Stimulated activated CD4-positive, alpha-beta T cell treated with anti-CD3 and anti-CD28 coated beads, Interleukin-15, amount 100 ng/mL, for 1 hour (primary cell): ENCODE measurements around the gene STEAP4.
"Not testable (repeated sequence)": the region's sequence is repeated elsewhere in the genome, so short reads cannot be mapped to it uniquely, and the experiment has no call there.

Experiments
- DNase-seq, 2 donors: peaks; one replicate each; pipeline ENCODE4 v3.0.0-alpha.2; 2020; ENCODE audit warnings: low read depth in 1 of 2, low spot score in 1 of 2

STEAP4 gene

GRCh38 chr7:88314061-88314491 is 7.4 kb upstream of the STEAP4 start:
- no peak for DNase-seq

DNA sequence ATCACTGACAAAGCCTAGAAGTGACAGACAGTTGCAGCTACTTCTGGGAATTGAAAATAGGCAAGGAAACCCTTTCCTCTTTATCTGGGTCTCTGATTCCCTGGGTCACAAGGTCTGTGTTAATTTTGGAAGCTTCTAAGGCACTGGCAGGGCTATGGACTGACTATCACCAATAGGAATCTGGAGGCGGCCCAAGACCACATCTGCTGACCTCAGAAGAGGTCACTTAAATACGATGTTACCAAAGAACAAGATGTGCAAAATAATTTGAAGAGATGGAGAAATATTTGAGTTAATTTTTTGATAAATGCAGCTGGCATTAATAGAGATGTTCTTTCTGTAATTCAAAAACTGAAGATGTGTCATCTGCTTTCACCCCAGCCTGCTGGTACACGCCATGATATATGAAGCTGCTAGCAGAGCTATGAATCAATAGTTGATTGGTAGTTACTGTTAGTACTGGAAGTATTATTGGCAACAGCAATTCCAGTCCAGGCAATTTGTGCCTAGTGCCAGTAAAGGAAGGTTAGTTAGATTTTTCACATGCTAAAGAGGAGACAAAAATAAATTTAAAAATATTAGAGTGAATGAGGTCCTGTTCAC is 5.5 kb upstream of the STEAP4 start:
- no peak for DNase-seq

GRCh38 chr7:88311675-88312036 is 5.0 kb upstream of the STEAP4 start:
- DNase-seq: no peak

- no peak for DNase-seq
These were observed 4.4 kb upstream of the STEAP4 start for GRCh38 chr7:88310956-88311674.

- DNase-seq: no peak
These were observed 3.1 kb upstream of the STEAP4 start for GRCh38 chr7:88309819-88310218.

GRCh38 chr7:88307823-88308222 is 1.1 kb upstream of the STEAP4 start:
- no peak for DNase-seq

- DNase-seq: no peak
These were observed 718 bp upstream of the STEAP4 start for GRCh38 chr7:88307412-88307811.

- no peak for DNase-seq
These were observed 1.6 kb downstream of the STEAP4 start for GRCh38 chr7:88305044-88305443.

DNA sequence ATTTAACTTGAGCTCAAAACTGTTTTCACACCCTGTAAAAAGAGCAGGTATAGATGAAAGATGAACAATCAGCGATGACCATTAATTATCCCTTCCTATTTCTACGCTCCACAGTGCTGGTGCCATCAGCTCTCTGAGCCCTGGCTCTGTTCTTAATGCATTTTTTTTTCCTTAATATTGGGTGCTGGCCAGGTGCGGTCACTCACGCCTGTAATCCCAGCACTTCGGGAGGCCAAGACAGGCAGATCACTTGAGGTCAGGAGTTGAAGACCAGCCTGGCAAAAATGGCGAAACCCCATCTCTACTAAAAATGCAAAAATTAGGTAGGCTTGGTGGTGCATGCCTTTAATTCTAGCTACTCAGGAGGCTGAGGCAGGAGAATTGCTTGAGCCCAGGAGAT is 4.2 kb downstream of the STEAP4 start:
- DNase-seq: no peak

GRCh38 chr7:88301924-88302323 is 4.8 kb downstream of the STEAP4 start:
- DNase-seq: no peak

GRCh38 chr7:88300401-88300945 is 6.2 kb downstream of the STEAP4 start:
- DNase-seq: no peak

DNA sequence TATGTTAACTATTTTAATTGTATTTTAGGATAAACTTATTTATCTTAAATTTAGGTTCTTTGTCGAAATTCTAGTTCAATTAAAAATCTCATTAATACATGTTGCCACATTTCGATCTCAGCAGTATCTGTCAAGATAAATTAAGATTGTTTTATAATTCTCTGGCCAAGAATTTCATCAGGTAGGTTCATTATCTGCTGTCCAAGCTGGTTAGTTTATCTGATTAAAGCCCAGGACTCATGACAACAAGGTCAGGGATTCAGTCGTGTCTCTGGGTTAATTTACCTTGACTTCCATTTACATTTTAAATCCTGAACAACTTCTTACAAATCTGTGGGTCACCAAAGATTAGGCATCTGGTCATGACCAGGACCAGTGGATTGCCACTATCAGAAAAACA is 7.6 kb downstream of the STEAP4 start:
- DNase-seq: no peak

GRCh38 chr7:88293866-88294265 is 12.8 kb downstream of the STEAP4 start:
- DNase-seq: no peak

DNA sequence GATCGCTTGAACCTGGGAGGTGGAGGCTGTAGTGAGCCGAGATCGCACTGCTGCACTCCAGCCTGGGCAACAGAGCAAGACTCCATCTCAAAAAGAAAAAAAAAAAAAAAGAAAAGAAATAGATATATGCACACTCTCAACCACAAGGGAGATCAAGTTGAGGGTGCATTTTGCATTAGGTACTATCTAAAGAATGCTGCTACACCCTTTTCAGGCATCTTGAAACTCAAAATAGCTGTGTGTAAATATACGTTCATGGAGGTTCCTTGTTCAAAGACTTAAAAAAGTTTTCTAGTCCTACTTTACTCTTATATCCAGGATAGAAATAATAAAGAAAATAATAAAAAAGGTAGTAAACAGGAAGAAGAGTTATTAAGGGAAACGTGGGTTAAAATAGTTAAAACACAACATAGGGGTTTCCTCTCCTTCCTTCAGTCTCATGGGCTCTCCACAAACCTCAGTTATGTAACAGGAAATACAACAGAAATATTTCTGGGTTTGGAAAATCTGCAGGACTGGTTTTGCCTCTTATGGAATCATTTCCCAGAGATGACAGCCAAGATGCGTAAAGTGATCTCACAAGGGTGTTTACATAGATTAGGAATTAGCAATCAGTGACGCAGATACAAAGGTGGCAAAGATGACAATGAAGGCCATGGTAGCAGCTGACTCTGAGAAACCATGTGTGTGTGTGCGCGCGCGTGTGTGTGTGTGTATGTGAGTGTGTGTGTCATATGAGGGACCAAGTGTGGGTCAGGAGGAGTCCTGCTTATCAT is 15.1 kb downstream of the STEAP4 start:
- no peak for DNase-seq

DNA sequence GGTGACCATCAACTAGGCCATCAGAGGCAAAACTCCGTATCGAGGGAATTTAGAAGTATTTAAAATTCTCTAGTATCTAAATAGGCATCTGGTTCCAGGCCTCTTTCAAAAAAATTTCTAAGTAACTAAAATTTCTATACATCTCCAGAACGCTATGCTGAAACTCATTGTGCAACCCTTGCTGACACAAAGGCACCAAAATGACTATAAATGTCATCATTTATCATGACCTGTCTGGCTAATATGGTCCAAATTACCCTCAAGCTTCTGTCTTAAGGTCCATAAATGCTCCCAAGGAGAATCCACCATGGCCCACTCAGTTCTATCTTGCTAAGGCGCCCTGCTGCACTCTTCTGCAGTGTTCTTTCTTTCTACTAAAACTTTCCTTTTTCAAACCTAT is 16.2 kb downstream of the STEAP4 start:
- no peak for DNase-seq

DNA sequence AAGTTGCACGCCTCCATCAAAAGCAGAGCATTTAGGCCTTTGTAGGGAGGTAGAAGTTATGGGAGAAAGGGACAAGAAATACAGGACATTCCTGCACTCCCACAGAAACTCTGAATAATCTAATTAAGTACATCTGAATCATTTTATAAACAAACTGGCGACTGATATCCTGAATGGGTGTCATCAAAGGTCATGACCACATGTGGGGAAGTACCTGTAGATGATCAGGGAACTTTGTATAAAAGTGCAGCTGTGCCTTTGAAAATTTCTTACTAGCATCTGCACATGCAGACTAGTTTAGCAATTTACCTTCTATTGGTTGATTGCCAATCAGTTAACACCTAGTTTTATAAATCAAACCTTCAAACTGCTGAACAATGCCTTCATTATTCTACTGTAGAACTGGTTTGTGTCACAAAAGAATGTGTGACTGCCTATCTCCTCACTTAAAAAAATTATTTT is 17.1 kb downstream of the STEAP4 start:
- DNase-seq: no peak

DNA sequence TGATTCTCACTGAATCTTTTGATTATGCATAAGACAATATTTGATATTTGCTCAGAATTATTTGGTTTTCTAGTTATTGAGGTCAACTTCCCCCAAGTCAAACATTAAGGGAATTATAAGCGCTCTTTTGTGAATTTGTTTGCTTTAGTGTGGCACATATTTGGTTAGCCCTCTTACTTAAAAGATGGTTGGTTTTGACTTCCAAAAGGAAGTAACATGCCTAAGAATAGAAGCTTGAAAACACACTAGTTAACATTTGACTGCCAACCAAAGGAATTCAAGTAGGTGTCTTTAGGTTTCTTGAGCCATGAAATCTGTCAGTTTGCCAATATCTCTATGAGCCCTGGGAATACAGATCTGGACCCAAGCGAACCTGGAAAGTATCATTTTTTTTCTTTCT is 24.9 kb downstream of the STEAP4 start:
- DNase-seq: no peak

- DNase-seq: no peak
These were observed 25.9 kb downstream of the STEAP4 start for GRCh38 chr7:88280801-88281200.

GRCh38 chr7:88279323-88279722 is 27.4 kb downstream of the STEAP4 start:
- no peak for DNase-seq

DNA sequence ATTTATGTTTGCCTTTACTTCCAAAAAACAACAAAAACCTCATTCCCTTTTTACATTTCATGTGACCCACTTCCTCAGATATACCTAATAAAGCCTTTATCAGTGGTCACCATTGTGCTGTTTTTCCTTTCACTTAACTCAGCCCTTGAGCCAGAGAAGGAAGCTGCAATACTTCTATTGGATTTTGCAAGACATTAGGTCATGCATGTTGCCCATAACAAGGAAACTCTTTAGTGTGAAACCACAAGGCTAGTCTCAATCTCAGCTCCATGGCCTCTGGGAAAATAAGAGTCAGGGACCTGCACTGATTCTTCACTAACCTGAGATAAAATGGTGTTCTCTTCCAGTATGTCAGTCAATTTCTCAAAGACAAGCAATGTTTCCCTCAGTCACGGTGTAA is 27.8 kb downstream of the STEAP4 start:
- no peak for DNase-seq

GRCh38 chr7:88276605-88277153 is 30.0 kb downstream of the STEAP4 start:
- no peak for DNase-seq

- DNase-seq: not testable (repeated sequence)
These were observed 31.8 kb downstream of the STEAP4 start for GRCh38 chr7:88274856-88275255.
